ENCODE results near the gene RHOD.

- TF ChIP-seq YY1 (IDR thresholded peaks at IDR 0.05; ENCODE audit: insufficient read depth, insufficient read length) (no peak), ZNF274 (IDR thresholded peaks at IDR 0.05; ENCODE audit: low read depth, low read length) (no peak), SUZ12 (IDR thresholded peaks at IDR 0.05; ENCODE audit: extremely low read depth, insufficient read depth, insufficient read length) (no peak)
Measured at GRCh38 chr11:67024966-67025365, 31.7 kb upstream of the RHOD start.
